SK-N-SH (cell line): ENCODE results near the gene ZNF219. TPM values are rescaled to one million over a fixed set of nuclear protein-coding genes. Genes with fewer than 3 reads are reported as not detected.

ENCODE experiments used
- CTCF ChIA-PET: fragments of 300-600, 350-600 bp; formaldehyde crosslinking; extraction: SDS; loops from one replicate; lab custom pipeline; 2021; lab: Yijun Ruan, JAX
- POLR2A ChIA-PET: fragments of 350-600 bp; sonication (Branson Sonifier 250); formaldehyde crosslinking; extraction: SDS; loops from one replicate; lab custom pipeline; 2020; ENCODE audit warnings: antibody characterized with exemption, inconsistent platforms; lab: Yijun Ruan, JAX
- DNase-seq: peaks from one replicate; pipeline ENCODE4 v3.0.0; 2012
- H2AFZ ChIP-seq: fragments of 200-600 bp; sonication (generic); 2 replicates; pipeline ENCODE4 v1.8.1; 2016; ENCODE audit warnings: antibody characterized with exemption, mild to moderate bottlenecking, low read depth
- H3F3A ChIP-seq: fragments of 200-600 bp; sonication (generic); replicated peaks from 2 replicates; pipeline ENCODE3; 2016; ENCODE audit warnings: antibody characterized with exemption, mild to moderate bottlenecking; ENCODE audit not compliant: insufficient read depth
- H3K27ac ChIP-seq, 2 experiments: fragments of 200-500 bp in 1 of 2; fragments of 200-600 bp in 1 of 2; sonication (Bioruptor generic) in 1 of 2; sonication (generic), shearing (Covaris generic) in 1 of 2; 2 replicates each; pipeline versions ENCODE4 v1.5.1 to v1.6.1; 2014 to 2016; ENCODE audit warnings: low read depth in 2 of 2, inconsistent platforms in 1 of 2, low read length in 1 of 2, mild to moderate bottlenecking in 1 of 2, mixed read lengths in 1 of 2
- H3K27me3 ChIP-seq: fragments of 200-600 bp; sonication (generic), shearing (Covaris generic); 2 replicates; pipeline ENCODE4 v1.6.1; 2016; ENCODE audit warnings: mixed run types; ENCODE audit not compliant: insufficient read depth
- H3K36me3 ChIP-seq, 2 experiments: fragments of 200-500 bp in 1 of 2; fragments of 200-600 bp in 1 of 2; sonication (Bioruptor generic) in 1 of 2; sonication (generic) in 1 of 2; replicated peaks in 1 of 2; 2 replicates each; pipeline versions ENCODE3 to v1.5.1; 2014 to 2016; ENCODE audit warnings: low read length in 1 of 2, mild to moderate bottlenecking in 1 of 2; ENCODE audit not compliant: insufficient read depth in 2 of 2, control insufficient read depth in 1 of 2
- H3K4me1 ChIP-seq, 2 experiments: fragments of 200-500 bp in 1 of 2; fragments of 200-600 bp in 1 of 2; sonication (Bioruptor generic) in 1 of 2; sonication (generic), shearing (Covaris generic) in 1 of 2; 2 replicates each; pipeline versions ENCODE4 v1.5.1 to v1.6.1; 2014 to 2016; ENCODE audit warnings: low read depth in 1 of 2, low read length in 1 of 2, mixed run types in 1 of 2; ENCODE audit not compliant: insufficient read depth in 2 of 2, control insufficient read depth in 1 of 2
- H3K4me2 ChIP-seq: fragments of 200-600 bp; sonication (generic), shearing (Covaris generic); 2 replicates; pipeline ENCODE4 v1.6.1; 2017; ENCODE audit warnings: mixed run types
- H3K4me3 ChIP-seq, 2 experiments: fragments of 200-500 bp in 1 of 2; fragments of 200-600 bp in 1 of 2; sonication (Bioruptor generic) in 1 of 2; sonication (generic), shearing (Covaris generic) in 1 of 2; 2 replicates each; pipeline versions ENCODE4 v1.5.1 to v1.8.1; 2014 to 2016; ENCODE audit warnings: low read depth in 2 of 2, inconsistent platforms in 1 of 2, low read length in 1 of 2, mild to moderate bottlenecking in 1 of 2, mixed read lengths in 1 of 2, moderate library complexity in 1 of 2
- H3K79me2 ChIP-seq: fragments of 200-600 bp; sonication (generic); 2 replicates; pipeline ENCODE4 v1.8.1; 2017; ENCODE audit warnings: mild to moderate bottlenecking; ENCODE audit not compliant: insufficient read depth
- H3K9ac ChIP-seq: fragments of 200-600 bp; sonication (generic); 2 replicates; pipeline ENCODE4 v1.6.1; 2017; ENCODE audit warnings: mixed run types
- H3K9me2 ChIP-seq: fragments of 200-600 bp; sonication (generic); 2 replicates; pipeline ENCODE4 v1.6.1; 2017; ENCODE audit warnings: mixed run types
- H3K9me3 ChIP-seq: fragments of 200-600 bp; sonication (generic); 2 replicates; pipeline ENCODE4 v1.6.1; 2017; ENCODE audit warnings: mixed run types, mild to moderate bottlenecking, moderate library complexity
- H4K20me1 ChIP-seq: fragments of 200-600 bp; sonication (generic); 2 replicates; pipeline ENCODE4 v1.6.1; 2017; ENCODE audit warnings: mild to moderate bottlenecking, mixed run types; ENCODE audit not compliant: insufficient read depth
- FOSL2 ChIP-seq: IDR thresholded peaks from 2 replicates; pipeline ENCODE4 v1.4.0; 2012; ENCODE audit warnings: low read depth, mild to moderate bottlenecking, moderate library complexity, borderline replicate concordance
- GABPA ChIP-seq: IDR thresholded peaks from 2 replicates; pipeline ENCODE4 v1.4.0; 2012; ENCODE audit warnings: low read depth, mild to moderate bottlenecking
- GATA2 ChIP-seq: sonication (generic); formaldehyde crosslinking; IDR thresholded peaks from 2 replicates; pipeline ENCODE4 v1.5.0; 2020; ENCODE audit warnings: mild to moderate bottlenecking, missing genetic modification reagents
- IRF3 ChIP-seq: fragments of 150-350 bp; IDR thresholded peaks from 2 replicates; pipeline ENCODE4 v1.6.1; 2016; ENCODE audit warnings: mild to moderate bottlenecking, low read depth, low read length
- JUND ChIP-seq: IDR thresholded peaks from 2 replicates; pipeline ENCODE4 v1.4.0; 2012
- MAX ChIP-seq: IDR thresholded peaks from 2 replicates; pipeline ENCODE4 v1.4.0; 2012; ENCODE audit warnings: low read depth
- MEF2A ChIP-seq: IDR thresholded peaks from 2 replicates; pipeline ENCODE4 v1.4.0; 2012; ENCODE audit warnings: low read depth, borderline replicate concordance
- MXI1 ChIP-seq: IDR thresholded peaks from 2 replicates; pipeline ENCODE4 v1.6.1; 2012; ENCODE audit warnings: mild to moderate bottlenecking, low read depth, low read length, improper control_type of control experiment
- RAD21 ChIP-seq: IDR thresholded peaks from 2 replicates; pipeline ENCODE4 v1.6.1; 2012; ENCODE audit warnings: mild to moderate bottlenecking, low read length
- RCOR1 ChIP-seq: fragments of 150-350 bp; IDR thresholded peaks from 2 replicates; pipeline ENCODE4 v1.6.1; 2017; ENCODE audit warnings: antibody characterized with exemption, low read length
- RFX5 ChIP-seq: IDR thresholded peaks from 2 replicates; pipeline ENCODE4 v1.6.1; 2012; ENCODE audit warnings: mild to moderate bottlenecking, improper control_type of control experiment, low read length
- RXRA ChIP-seq: IDR thresholded peaks from 2 replicates; pipeline ENCODE4 v1.4.0; 2012; ENCODE audit warnings: low read depth, mild to moderate bottlenecking, borderline replicate concordance
- SIN3A ChIP-seq: IDR thresholded peaks from 2 replicates; pipeline ENCODE4 v1.6.1; 2012; ENCODE audit warnings: low read depth, mild to moderate bottlenecking, low read length, moderate library complexity, borderline replicate concordance
- SMC3 ChIP-seq: IDR thresholded peaks from 2 replicates; pipeline ENCODE4 v1.6.1; 2012; ENCODE audit warnings: low read depth, low read length, improper control_type of control experiment
- TAF1 ChIP-seq: IDR thresholded peaks from 2 replicates; pipeline ENCODE4 v1.6.1; 2012; ENCODE audit warnings: low read depth, mild to moderate bottlenecking, low read length, moderate library complexity, borderline replicate concordance
- TCF12 ChIP-seq: IDR thresholded peaks from 2 replicates; pipeline ENCODE4 v1.4.0; 2012
- TEAD4 ChIP-seq: IDR thresholded peaks from 2 replicates; pipeline ENCODE4 v1.4.0; 2012; ENCODE audit warnings: mild to moderate bottlenecking, borderline replicate concordance; ENCODE audit not compliant: insufficient read depth
- YY1 ChIP-seq: IDR thresholded peaks from 2 replicates; pipeline ENCODE4 v1.4.0; 2012; ENCODE audit warnings: low read depth, mild to moderate bottlenecking
- WGBS: methylation state at CpG from one replicate; pipeline ENCODE4 v1.1.6; 2017; ENCODE audit warnings: low lambda C conversion rate; 5-methylcytosine and 5-hydroxymethylcytosine counted together
- polyA plus RNA-seq, 3 experiments: library from polyadenylated mRNA; depleted of rRNA; stranded (reverse); fragments of >200 nt; gene quantifications; 2 replicates each; pipeline ENCODE4 v1.2.3, GENCODE V29; 2012
- TF ChIP-seq, protein P1 (sequence below): fragments of 200-600 bp; sonication (generic); IDR thresholded peaks from 2 replicates; pipeline ENCODE4 v1.6.1; 2017; ENCODE audit warnings: antibody characterized with exemption, mild to moderate bottlenecking, moderate library complexity

ZNF219 gene
- polyA plus RNA-seq, 1 of the 3 experiments (the other 2 are of a cell fraction) = 24.1 TPM

- TF ChIP-seq MAX (no peak), MEF2A (no peak), RXRA (no peak), JUND (no peak)
Measured at GRCh38 chr14:21108791-21109190, 10.3 kb upstream of the ZNF219 start (continued).

DNA sequence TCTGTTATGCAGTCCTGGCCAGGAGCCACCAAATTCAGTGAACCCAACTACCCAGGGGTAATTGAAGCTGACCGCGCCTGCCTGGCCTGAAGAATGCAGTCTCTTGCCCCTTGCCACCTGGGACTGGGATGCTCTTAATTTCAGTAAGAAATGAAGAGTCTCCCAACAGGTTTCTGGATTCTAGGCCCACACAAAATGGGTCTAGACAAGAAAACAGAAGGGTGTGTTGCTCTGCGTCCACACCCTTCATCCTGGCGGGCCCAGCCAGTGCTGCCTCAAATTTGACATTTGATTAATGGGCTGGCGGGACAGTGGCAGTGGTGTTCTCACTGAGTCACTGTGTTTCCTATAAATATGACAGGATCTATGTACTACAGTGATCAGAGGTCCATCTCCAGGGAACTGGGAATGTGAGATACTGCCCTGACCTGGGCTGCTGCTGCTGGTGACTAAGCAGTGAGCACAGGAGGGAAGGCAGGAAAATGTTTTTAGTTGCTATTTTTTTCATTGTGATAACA lies 8.9 kb upstream of the ZNF219 start:
- H4K20me1 ChIP-seq = no peaks in the 10 kb centered on the region
- peaks cover 10 to 27% of the 10 kb centered on the region in 2 experiments for H3K4me1 ChIP-seq
- H3K79me2 ChIP-seq = no peaks in the 10 kb centered on the region
- POLR2A ChIA-PET = no interaction called here
- H3F3A ChIP-seq = peaks cover 10% of the 10 kb centered on the region
- no peaks in the 10 kb centered on the region for H3K27me3 ChIP-seq
- H3K4me3 ChIP-seq = no peak overlapping the region
- TF ChIP-seq TCF12 (no peak), FOSL2 (no peak), RFX5 (no peak), TAF1 (no peak), IRF3 (no peak), GABPA (no peak), GATA2 (CRISPR knock-in tag) (no peak), RCOR1 (no peak)
- H3K36me3 ChIP-seq = no peaks in the 10 kb centered on the region
- H3K4me2 ChIP-seq = no peak overlapping the region
- CTCF ChIA-PET = interaction anchor here (0.6 to 20.5 kb wide), 11 partner anchors 13 to 137 kb away, joined by 3 to 555 read pairs (median 4); partner anchors contain the start of genes ARHGEF40 and NDRG2
- WGBS = 53% methylated on average over 4 of the region's 5 CpGs
- H3K9ac ChIP-seq = no peak overlapping the region
- DNase-seq = no peak
- H3K27ac ChIP-seq = peak overlapping the region in 1 of 2 experiments; percentile 19; a peak in 2 of 4 replicates
- H3K9me3 ChIP-seq = no peaks in the 10 kb centered on the region
- peak overlapping the region; percentile 85 for H2AFZ ChIP-seq
- no peaks in the 10 kb centered on the region for H3K9me2 ChIP-seq

DNA sequence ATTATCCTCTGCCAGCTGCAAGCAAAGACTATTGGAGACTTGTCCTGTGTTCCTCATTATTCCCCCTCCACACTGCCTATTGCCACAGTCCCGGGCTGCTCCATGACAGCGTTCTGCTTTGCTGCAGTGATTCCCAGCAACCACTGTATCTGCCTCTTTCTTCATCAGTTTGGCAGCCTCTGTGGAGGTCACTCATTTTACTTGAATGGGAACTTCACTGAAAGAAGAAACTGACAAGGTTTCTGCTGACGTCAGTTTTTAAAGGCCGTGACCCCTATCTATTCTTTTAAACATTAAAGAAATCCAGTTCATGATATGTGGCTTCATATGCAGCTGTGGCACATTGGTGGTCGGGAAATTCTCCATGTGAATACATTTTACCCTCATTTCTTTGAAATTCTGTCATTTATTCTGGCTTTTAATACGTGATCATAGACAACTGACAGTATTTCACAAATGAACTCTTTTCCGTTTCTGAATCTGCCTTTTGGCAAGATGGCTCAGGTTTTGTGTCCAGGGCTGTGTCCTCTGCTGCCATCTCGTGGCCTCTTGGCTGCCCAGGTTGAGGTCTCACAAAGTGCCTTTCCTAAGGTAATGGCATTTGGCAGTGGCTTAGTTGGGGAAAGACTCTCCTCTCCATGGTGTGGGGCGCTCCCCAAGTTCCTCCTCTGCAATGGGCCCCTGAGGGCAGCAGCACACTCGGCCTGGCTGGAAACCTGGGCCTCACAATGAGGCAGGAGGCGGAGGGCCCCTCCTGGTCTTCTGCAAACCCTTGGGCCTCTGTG lies 8.2 kb upstream of the ZNF219 start:
- DNase-seq = peak; percentile 71
- H2AFZ ChIP-seq = peak overlapping the region; percentile 85
- H3K36me3 ChIP-seq = no peaks in the 10 kb centered on the region
- no peaks in the 10 kb centered on the region for H3K9me3 ChIP-seq
- peaks cover 10% of the 10 kb centered on the region for H3F3A ChIP-seq
- ChIA-PET CTCF (interaction anchor here (0.6 to 20.5 kb wide), 13 partner anchors 9 to 136 kb away, joined by 3 to 555 read pairs (median 4); partner anchors contain the start of genes ARHGEF40 and NDRG2), POLR2A (no interaction called here)
- no peak overlapping the region for H3K9ac ChIP-seq
- peak overlapping the region in 1 of 2 experiments; percentile 40; a peak in 2 of 4 replicates for H3K27ac ChIP-seq
- peaks cover 10 to 29% of the 10 kb centered on the region in 2 experiments for H3K4me1 ChIP-seq
- no peaks in the 10 kb centered on the region for H3K79me2 ChIP-seq
- peak overlapping the region in 1 of 2 experiments; percentile 39; a peak in 1 of 4 replicates for H3K4me3 ChIP-seq
- H3K9me2 ChIP-seq = no peaks in the 10 kb centered on the region
- H3K27me3 ChIP-seq = no peaks in the 10 kb centered on the region
- WGBS = 36% methylated on average over 11 of the region's 11 CpGs
- peak overlapping the region; percentile 9; the same call in 1 of the 2 replicates for H3K4me2 ChIP-seq
- no peaks in the 10 kb centered on the region for H4K20me1 ChIP-seq
- no peak for TF ChIP-seq SIN3A
- TF ChIP-seq YY1 = peak; percentile 64; the same call in 1 of the 2 replicates
- TF ChIP-seq SMC3 = peak; percentile 89
- TF ChIP-seq, protein P1, sequence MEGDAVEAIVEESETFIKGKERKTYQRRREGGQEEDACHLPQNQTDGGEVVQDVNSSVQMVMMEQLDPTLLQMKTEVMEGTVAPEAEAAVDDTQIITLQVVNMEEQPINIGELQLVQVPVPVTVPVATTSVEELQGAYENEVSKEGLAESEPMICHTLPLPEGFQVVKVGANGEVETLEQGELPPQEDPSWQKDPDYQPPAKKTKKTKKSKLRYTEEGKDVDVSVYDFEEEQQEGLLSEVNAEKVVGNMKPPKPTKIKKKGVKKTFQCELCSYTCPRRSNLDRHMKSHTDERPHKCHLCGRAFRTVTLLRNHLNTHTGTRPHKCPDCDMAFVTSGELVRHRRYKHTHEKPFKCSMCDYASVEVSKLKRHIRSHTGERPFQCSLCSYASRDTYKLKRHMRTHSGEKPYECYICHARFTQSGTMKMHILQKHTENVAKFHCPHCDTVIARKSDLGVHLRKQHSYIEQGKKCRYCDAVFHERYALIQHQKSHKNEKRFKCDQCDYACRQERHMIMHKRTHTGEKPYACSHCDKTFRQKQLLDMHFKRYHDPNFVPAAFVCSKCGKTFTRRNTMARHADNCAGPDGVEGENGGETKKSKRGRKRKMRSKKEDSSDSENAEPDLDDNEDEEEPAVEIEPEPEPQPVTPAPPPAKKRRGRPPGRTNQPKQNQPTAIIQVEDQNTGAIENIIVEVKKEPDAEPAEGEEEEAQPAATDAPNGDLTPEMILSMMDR = peak; percentile 95
- peak; percentile 30; the same call in 1 of the 2 replicates for TF ChIP-seq MXI1
- TF ChIP-seq TEAD4 = no peak
- TF ChIP-seq RAD21 = peak; percentile 85
